NCI-H510A (cell line): ENCODE measurements around the gene FOXF1.

Source experiments
- DNase-seq: peaks from one replicate; lab custom pipeline; 2025; lab: John Stamatoyannopoulos, UW

Gene FOXF1

DNA sequence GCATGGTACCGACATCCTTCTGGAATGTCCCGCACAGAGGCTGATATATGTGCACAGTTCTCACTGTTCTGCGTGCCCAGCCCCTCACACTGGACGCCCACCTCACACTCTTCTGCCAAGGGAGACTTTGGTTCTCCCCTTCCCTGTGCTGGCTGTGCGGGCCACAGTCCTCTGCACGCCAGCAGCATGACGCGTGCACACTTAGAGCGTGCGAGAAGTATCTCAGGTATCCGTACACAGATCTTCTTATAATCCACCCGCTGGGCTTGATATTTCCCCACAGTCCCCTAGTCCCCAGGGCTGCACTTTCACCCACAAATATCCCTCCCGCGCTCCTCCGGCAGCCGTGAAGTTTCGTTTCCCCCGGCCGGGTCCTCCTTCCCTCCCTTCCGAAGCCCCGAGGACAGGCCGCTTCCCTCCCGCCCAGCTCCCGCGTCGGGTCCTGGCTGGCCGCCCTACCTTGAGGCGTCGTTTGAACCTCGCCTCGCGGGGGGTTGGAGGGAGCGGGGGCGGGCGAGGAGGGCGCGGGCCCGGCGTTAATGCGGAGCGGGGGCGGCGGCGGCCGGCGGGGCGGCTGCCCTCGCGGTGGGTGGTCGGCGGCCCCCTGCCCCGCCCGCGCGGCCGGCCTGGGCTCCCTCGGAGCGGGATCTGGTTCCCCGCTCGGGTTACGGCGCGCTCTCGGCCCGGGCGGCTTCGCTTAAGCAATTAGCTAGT is 5.0 kb upstream of the FOXF1 start:
- DNase-seq = no peak

DNA sequence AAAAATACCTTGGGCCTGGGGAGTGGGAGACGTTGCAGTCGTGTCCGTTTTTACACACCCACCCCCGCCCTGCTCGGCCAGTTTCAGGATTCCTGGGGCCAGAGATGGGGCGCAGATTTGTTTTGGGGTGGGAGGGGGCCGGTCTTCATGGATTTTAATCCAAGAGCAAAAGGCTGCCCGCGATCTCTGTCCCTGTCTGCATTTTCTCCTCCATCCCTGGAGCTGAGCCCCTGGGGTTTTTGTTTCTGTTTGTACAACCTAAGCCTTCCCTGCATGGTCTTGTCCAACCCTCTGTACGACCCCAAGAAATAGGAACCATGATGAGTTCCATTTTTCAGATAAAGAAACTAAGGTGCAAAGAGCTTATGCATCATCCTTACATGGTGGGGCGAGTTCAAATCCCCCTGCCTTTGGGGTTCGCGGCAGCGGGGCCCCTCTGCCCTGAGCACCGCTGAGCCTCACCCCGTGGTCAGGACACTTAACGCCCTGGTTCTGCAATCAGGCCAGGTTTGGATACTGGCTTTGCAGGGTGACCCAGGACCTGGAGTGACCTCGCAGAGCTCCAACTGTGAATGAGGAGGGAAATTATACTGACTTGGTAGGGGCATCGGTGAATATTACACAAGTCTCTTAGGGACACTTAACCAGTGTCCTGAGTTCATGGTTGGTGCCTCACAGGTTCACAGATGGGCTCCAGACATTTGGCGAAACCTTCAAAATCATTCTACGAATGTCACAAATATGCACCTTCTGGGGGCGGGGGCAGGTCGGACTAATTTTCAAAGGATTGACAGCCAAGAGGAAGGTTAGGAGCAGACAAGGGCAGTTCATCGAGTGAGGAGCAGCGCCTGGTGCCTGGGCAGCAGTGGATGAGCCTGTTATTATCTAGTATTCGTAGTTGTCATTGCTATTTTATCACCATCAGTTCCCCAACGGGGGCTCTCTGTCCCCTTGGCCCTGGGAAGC is 4.1 kb upstream of the FOXF1 start:
- no peak for DNase-seq

DNA sequence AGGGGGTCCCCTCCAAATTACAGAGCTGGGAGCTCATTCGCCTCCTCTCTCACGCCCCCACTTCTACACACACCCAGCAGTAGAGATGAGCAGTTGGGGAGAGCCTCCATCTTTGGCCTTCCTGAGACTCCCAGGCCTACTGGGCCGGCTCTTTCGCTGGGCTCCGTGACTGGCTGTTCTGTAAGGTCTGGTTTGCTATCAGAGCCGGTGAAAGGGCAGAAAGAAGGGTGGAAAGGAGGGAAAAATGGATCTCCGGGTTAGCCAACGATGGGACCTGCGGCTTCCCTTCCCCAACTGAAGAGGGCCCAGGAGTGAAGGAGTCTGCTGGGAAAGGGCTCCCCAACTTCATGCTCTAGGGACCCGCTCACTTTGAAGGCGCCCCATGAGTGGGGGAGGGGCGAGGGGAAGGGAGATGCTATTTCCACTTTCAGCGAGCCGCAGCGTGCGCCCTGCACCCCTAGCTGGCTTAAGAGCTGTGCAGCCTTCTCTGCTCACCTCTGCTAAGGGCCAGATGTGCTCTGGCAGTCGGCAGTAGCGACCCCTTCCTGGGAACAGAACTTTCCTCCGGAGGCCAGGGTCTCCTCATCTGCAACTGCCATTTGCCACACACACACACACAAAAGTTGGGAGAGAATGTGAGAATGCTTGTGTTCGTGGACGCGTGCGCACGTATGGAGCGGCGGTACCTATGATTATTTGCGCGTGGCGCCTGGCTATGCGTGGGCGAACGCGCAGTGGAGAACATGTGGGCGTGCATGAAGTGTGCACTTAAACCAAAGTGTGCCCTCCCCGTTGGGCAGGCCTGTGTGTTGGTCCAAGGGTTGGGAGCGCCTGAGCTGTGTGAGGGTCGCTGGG is 2.9 kb upstream of the FOXF1 start:
- no peak for DNase-seq

DNA sequence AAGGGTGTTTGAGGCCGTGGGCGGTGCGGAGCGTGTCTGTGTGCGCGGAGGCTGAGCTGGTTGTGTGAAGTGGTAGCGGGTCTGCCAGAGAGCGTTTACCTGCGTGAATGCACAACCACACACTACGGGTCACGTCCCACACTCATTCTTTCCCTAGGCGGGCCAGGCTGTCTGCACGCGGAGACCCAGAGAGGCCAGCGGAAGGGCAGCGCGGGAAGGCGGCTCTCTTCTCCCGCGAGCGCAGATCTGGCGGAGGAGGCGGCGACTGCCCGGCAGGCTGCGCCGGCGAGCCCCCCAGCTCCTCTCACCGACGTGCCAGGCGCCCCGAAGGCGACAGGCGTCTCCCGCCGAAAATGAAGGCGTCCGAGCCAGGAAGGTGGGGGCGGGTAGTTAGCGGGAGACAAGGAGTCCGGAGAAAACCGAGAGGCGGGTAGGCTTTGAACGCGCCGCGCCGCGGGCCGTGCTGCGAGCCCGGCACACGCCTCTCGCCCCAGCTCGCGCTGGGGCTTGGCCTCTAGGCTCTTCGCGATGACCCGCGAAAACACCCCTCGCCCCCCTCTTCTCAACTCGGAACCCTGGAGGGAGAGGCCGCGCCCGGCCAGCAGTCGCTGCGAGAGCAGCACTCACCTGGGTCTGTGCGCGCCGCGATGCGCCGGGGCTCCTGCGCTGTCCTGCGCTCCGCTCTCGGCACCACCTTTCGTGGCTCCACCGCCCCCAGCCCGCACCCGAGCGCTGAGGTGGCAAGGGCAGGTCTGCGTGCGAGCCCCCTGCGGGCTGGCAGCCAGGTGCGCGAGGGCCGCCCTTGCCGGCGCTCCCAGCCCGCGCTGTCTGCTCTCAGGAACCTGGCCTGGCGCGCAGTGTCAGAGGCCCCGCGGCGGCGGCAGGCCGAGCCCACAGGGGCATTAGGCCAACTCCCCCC is 2.0 kb upstream of the FOXF1 start:
- no peak for DNase-seq

DNA sequence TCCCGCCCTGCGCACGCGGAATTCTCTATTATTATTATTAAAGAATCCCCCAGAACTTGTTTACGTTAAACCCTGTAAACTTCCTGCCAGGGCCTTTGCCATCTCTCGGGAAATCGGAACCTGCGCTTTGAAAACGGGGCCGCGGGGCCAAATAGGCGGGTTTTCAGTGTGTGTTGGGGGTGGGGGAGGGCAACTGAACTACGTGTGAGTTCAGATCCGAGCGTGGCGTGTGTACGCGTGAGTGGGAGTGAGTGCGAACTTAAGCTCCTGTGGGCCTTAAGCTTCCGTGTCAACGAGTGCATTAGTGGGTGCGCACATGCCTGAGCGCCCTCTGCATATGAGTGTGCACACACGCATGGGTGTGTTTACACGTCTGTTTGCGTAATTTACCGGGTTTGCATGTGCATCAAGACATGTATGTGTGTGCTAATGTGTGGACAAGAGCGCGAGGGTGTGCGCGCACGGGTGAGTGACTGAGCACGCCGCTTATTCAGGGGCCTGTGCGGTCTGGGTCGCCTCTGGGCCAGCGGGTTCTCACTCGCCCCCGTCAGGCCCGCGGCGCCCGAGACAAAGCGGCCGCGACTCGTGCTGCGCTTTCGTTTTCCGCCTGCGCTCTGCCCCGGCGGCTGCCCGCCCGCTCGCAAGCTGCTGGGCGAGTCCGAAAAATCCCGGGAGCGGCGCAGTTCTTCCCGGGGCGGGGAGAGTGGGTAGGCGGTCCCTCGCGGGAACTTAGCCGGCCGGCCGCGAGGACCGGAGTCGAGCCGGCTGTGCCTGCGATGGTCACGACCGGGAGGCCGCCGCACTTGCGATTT is 1.2 kb upstream of the FOXF1 start:
- no peak for DNase-seq

DNA sequence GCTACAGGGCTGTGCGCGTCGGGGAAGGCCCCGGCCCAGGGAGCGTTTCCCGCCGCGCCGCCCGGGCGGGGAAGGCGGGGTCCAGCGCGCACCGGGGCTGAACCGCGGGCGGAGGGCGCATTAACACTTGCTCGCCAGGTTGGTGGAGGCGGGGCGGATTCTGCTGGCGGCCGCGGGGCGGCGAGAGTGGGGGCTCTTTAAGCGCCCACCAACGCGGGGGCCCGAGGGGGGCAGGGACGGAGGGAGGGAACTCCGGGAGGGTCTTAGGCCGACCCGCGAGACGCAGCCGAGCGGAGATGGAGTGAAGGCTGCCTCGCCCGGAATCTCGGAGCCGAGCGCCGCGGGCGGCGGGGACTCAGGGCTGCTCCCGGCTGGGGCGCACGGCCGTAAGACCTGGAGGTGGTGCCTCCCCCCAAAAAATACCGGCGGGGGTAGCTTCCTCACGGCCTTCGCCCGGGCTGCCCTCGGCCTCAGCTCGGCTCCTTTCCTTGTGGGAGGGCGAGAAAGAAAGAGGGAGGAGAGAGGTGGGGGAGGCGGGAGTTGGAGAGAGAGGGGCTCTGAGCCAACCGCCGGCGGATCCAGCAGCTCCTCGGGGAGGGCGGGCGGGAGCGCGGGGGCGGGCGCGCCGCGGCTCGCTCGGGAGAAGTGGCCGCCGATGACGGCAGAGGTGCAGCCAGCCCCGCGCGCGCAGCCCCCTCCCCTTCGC is 415 bp upstream of the FOXF1 start:
- no peak for DNase-seq

DNA sequence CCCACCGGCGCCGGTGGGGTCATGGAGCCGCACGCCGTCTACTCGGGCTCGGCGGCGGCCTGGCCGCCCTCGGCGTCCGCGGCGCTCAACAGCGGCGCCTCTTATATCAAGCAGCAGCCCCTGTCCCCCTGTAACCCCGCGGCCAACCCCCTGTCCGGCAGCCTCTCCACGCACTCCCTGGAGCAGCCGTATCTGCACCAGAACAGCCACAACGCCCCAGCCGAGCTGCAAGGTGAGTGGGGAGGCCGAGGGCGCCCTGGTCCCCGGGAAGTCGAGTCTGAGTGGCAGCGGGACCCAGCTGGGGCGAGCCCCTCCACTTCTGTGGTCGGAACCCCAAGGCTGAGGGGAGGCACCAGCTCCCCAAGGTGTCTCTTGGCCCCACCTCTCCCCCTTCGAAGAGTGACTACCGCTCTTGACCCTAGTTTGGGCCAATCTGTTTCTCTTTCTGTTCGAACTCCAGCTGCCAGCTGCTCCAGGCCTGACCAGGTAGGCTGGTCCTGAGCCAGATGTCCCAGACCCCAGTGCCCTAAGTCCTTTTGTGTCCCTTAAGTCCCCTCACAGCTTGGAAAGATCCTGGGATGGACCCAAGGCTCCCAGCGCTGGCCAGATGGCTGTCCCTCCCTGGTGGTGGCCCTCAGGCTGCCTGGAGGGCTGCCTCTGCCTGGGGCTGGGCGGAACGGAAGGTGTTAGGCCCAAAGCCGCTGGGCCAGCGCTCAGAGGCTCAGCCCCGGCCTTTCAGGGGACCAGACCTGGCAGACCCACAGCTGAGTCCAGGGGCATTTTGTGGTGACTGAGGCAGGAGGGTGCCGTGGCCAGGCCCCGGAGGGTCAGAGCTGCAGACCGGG is 1.2 kb downstream of the FOXF1 start:
- DNase-seq = no peak

DNA sequence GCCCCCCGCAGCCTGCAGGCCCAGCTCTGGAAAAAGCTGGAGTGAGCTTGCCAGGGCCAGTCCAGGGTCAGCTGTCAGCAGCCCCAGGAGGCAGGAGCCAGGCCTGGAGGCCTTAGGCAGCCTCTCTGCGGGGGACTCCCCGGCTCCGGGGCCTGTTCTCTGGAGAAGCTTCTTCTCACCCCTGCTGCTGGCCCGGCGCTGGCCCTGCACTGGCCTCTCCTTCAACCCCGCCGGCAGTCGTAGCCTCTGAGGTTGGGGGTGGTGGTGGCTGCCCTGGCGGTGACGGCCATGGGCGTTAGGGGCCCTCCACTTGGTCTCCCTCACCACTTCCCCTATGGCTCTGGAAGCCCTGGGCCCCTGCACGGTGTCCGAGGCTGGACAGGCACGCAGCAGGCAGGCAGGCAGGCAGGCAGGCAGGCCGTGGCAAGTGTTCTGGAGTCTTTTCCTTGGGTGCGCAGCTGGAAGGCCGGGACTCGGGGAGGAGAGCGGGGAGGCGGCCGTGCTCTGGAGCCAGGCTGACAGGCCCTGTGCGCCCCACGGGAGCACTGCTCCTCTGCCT is 2.1 kb downstream of the FOXF1 start:
- DNase-seq = no peak

DNA sequence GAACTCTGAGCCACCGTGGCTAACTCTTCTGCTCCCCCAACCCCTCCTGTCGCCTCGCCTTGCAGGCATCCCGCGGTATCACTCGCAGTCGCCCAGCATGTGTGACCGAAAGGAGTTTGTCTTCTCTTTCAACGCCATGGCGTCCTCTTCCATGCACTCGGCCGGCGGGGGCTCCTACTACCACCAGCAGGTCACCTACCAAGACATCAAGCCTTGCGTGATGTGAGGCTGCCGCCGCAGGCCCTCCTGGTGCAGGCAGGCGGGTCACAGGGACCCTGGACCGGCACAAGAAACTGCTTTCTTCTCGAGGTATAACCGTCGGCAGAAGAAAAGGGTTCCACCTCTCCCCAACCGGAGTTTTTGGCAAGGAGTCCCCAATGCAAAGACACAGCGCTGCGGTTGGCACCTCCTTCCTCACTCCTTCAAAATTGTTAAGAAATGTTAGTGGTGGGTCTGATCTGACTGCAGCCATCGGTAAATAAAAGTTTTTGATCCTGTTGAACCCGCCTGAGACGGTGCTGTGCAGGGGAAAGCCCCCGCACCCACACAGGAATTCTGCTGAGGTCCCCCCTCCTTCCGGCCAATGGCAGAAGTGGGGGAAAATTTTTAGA is 2.6 kb downstream of the FOXF1 start:
- DNase-seq = no peak

DNA sequence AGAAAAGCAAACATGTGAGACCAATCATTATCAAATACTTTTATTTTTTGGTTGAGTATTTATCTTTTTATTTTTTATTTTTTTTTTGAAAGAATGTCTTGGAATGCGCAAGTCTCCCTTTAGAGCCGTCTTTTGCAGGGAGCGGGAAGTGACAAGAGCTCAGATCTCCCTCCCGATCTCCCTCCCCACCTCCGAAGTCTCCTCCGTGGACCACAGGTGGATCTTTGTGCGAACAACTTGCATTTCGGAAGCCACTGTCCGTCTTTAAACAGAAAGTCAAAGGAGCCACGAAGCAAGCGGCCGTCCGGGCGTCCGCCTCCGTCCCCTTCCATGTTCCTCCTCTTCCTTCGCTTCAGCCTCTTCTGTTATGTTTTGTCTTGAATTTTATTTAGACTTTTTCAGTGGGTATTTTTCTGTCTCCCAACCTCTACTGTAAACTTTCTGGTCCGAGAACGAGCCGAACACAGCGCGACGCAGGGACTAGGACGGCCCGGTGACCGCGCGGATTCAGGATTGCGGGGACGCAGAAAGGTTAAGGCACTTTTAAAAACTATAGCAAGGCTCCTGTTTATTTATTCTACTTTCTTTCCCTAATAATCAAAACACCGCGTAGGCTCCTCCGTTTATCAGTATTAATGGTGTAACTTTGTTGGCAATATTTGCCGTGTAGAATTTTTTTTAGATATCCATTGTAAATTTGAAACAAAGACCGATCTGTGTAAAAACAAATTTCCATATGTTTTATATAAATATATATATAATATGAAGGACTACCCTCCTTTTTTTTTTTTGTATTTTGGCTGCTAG is 3.3 kb downstream of the FOXF1 start:
- DNase-seq = no peak

DNA sequence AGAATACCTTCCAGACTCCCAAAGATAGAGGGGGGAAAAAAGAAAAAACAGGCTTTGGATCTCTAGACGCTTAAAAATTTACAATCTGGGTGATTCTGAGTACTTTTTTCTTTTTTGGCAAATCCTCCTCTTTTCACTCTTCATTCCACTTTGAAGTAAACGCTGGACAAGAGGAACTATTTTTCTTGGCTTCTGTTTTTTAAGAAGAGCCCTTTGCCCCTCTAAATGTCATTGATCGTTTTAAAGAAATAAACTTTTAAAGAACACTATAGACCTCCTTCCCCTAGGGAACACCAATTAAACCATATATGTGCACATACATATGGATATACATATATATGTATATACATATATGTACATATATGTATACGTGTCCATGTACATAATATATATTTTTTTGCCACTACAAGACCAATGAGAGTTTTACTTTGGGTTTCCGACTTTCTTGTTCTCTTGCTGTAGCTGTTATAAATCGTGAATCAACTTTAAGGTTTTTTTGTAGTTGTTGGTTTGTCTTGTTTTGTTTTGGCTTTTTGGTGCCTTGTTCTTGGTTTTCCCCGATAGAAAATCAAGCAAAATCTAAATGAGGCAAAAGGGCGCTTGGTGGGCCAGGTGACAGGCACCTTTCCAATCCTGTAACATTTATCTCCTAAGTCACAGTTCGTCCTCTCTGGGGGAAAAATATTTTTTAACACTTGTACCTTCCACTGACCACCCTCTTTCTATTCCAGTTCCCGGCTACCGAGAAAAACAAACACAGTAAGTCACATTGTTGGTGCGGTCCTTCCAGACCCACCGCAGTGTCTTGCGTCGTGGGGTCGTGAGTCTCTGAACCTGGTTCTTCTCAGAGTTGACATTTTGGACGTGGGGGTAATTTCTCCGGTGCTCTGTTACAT is 4.4 kb downstream of the FOXF1 start:
- no peak for DNase-seq

DNA sequence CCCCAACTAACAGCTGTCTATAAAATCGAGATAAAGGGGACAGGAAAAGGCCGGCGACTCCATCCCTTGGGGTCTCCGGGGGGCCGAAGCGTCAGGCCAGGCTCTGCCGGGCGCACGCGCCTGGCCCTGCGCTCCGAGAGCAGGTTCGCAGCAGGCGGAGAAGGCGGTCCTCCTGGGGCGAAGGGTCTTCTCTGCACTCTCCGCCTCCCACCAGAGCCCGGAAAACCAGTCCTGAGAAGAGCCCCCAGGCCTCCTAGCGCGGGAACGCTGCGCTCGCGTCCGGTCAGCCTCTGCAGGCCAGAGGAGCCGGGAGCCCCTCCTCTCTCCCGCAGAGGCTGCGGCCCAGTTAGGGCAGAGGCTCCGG is 5.1 kb downstream of the FOXF1 start:
- no peak for DNase-seq

DNA sequence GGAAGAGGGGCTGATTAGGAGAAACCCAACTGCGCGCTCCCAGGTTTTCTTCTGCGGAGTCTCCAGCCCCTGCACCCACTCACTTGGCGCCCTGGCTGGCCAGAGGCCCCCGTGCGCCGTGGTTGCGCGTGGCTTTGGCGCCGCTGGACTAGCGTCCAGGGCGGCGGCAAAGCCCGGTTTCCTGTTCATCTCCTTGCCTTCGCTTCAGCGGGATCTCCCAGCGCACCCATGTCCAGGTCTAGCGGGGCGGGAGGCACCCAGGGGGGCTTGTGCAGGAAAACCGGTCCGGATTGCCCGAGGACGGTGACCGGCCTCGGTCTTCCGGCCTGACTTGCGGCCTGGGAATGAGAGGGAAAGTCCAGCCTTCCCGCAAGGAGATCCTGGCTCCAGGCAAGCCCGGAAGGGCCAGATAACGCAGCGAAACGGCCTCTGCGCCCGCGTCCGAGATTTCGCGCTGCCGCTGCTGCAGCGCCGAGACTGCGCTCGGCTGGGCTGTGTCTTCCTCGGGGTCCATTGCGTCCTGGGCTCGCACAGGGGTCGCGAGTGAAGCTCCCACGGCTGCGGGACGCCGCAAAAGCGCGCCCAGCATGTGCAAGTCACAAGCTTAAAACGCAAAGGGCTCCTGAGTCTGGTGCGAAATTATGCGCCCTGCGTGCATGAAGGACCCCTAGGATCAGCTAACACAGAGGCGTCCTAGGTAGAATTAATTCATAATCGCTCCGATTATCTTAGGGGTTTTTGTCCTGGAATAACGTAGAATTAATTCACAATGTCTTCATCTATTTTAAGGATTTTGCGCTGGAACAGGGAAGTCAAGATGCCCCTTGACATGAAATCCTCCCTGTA is 5.7 kb downstream of the FOXF1 start:
- no peak for DNase-seq

DNA sequence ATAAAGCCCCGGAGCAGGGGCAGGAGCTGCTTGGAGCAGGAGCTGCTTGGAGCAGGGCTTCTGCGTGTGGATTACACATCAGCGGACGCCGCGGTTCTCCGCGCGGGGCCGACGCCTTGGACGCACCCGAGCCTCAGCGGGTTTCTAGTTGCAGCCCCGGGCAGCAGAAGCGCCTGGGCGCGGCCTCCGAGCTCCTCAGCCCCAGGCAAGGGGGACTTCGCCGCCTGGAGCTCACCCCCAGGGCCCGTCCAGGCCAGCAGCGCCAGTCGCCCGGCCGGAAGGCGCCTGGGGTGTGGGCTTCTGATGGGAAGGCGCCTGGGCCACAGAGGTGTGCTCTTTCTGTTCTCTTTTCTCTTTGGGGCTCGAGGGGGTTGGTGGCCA is 6.3 kb downstream of the FOXF1 start:
- no peak for DNase-seq

DNA sequence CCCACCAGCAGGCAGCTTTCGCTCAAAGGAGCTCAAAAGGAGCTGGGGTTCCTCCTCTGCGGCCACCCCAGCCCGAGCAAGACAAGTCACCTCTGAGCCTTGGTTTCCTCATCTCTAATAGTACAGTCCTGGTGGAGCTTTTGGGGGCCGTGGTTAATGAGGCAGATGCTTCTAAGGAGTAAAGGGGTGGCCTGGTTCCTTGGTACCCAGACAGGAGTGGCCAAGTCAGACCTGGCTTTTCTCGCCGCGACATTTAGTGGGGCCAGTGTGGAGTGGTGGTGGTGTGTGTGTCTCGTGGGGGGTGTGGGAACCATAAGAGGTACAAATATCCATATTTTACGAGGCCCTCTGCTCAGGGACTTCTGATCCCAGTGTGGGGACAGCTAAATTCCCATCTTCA is 6.7 kb downstream of the FOXF1 start:
- no peak for DNase-seq
